ENCODE results near the gene NOL12. TPM values are rescaled to one million over a fixed set of nuclear protein-coding genes. Genes with fewer than 3 reads are reported as not detected.

Gene NOL12
- total RNA-seq, 1 experiment from 2014 or later = 30.4 TPM

DNA sequence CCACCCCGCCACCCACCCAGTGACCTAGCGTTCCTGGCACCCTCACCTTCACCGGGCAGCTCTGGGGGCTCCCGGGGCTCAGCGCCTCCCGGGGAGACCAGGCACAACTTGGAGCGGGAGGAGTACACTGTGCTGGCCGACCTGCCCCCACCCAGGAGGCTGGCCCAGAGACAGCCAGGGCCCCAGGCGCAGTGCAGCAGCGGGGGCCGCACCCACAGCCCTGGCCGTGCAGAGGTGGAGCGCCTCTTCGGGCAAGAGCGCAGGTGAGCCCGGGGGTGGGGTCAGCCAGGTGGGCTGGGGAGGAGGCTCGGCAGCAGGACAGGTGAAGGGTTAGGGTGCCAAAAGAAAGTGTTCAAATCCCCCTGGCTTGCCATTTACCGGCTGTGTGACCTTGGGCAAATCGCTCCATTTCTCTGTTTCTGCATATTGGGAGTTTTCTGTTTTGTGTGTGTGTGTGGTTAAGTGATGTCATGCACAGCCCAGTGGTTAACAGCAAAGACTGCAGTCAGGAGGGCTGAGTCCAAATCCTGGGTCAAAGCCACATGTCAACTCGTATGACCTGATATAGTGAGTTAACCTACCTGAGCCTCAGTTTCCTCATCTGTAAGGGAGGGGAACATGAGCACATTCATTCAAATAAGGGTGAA is 40.2 kb downstream of the NOL12 start:
- WGBS (ENCODE audit: extremely low coverage, insufficient read length, low lambda C conversion rate) = no CpG with 5 or more reads among the region's 20 CpGs
- H3K27ac Mint-ChIP-seq = no peak overlapping the region

More for the DNA sequence above, 40.2 kb downstream of the NOL12 start:
- Histone ChIP-seq H3K14ac (ENCODE audit: insufficient read depth, low read length) (no peak overlapping the region), H3K23me2 (ENCODE audit: insufficient read length, low read depth, low read length, poor library complexity, severe bottlenecking) (no peaks in the 10 kb centered on the region), H3K9me3 (ENCODE audit: control insufficient read depth, low read depth, low read length) (no peaks in the 10 kb centered on the region), H4K5ac (ENCODE audit: insufficient read length, low read depth, low read length) (no peak overlapping the region), H3K79me1 (ENCODE audit: insufficient read depth, low read depth, low read length, poor library complexity, severe bottlenecking) (no peaks in the 10 kb centered on the region), H3K79me2 (ENCODE audit: insufficient read depth, low read length) (no peaks in the 10 kb centered on the region), H4K91ac (ENCODE audit: insufficient read length, low read depth, low read length) (no peak overlapping the region), H2BK15ac (ENCODE audit: low read depth, low read length) (no peak overlapping the region), H3K4ac (ENCODE audit: low read depth, low read length) (no peak overlapping the region), H2AFZ (ENCODE audit: low read length) (no peak overlapping the region), H3K18ac (ENCODE audit: insufficient read length, low read depth, low read length) (no peak overlapping the region), H2BK12ac (ENCODE audit: insufficient read length, low read depth, low read length) (no peak overlapping the region), H3K56ac (ENCODE audit: insufficient read length, low read depth, low read length) (no peak overlapping the region), H3K4me1 (ENCODE audit: insufficient read depth, low read length) (no peaks in the 10 kb centered on the region), H3K27ac (ENCODE audit: insufficient read length, low read depth, low read length) (no peak overlapping the region), H3K9ac (ENCODE audit: extremely low read depth, insufficient read length, low read length) (no peak overlapping the region), H2AK5ac (ENCODE audit: insufficient read length, low read length) (no peak overlapping the region), H3K4me2 (ENCODE audit: insufficient read depth, insufficient read length, low read length) (no peak overlapping the region), H3K27me3 (ENCODE audit: insufficient read depth, low read length) (no peaks in the 10 kb centered on the region), H2BK120ac (ENCODE audit: low read depth, low read length, poor library complexity, severe bottlenecking) (no peak overlapping the region), H2BK5ac (ENCODE audit: insufficient read length, low read length) (no peak overlapping the region), H3T11ph (ENCODE audit: low read length) (no peak overlapping the region), H4K20me1 (ENCODE audit: control insufficient read depth, insufficient read depth, insufficient read length) (peaks cover 3% of the 10 kb centered on the region), H2BK20ac (ENCODE audit: low read depth, low read length, poor library complexity, severe bottlenecking) (no peak overlapping the region), H3K23ac (ENCODE audit: insufficient read length, low read depth, low read length) (no peak overlapping the region), H4K8ac (replicated peaks; ENCODE audit: insufficient read length, low read depth, low read length) (no peak overlapping the region)
- no peaks in the 10 kb centered on the region for H3K9me3 Mint-ChIP-seq
- no peak for DNase-seq
- peaks cover 22% of the 10 kb centered on the region for H3K27me3 Mint-ChIP-seq (ENCODE audit: low read depth)
- H3K4me3 Mint-ChIP-seq = no peak overlapping the region; a peak in 1 of 5 replicates
- H3K36me3 Mint-ChIP-seq (ENCODE audit: insufficient read depth in 1 of 3, low read depth in 3 of 3) = peaks cover 37 to 51% (median 43%) of the 10 kb centered on the region in 3 experiments
- H3K4me1 Mint-ChIP-seq = no peaks in the 10 kb centered on the region
- TF ChIP-seq CTCF (conservative IDR thresholded peaks at IDR 0.05) = no peak

All from H9 (cell line).